HepG2 (cell line): Measurements from ENCODE around the gene ZFYVE28.
A peak's percentile ranks its signal among the peaks of the same experiment; 100 is the strongest.
"Not testable (repeated sequence)": the region's sequence is repeated elsewhere in the genome, so short reads cannot be mapped to it uniquely, and the experiment has no call there.

Experiments
- CHD4 ChIP-seq: fragments of 200-600 bp; sonication (generic); IDR thresholded peaks from 2 replicates; pipeline ENCODE4 v1.7.0; 2017; ENCODE audit warnings: mild to moderate bottlenecking, low read length, borderline replicate concordance
- FOXJ3 ChIP-seq: sonication (generic); formaldehyde crosslinking; IDR thresholded peaks from 2 replicates; pipeline ENCODE4 v1.4.0; 2020; ENCODE audit warnings: missing genetic modification reagents, mild to moderate bottlenecking, borderline replicate concordance
- MXI1 ChIP-seq: IDR thresholded peaks from 3 replicates; pipeline ENCODE4 v1.6.1; 2012; ENCODE audit warnings: low read depth, low read length, inconsistent platforms, borderline replicate concordance
- ZNF510 ChIP-seq: sonication (generic); formaldehyde crosslinking; IDR thresholded peaks from 2 replicates; pipeline ENCODE4 v1.4.0; 2020; ENCODE audit warnings: low read depth, mild to moderate bottlenecking, missing genetic modification reagents
- TF ChIP-seq, protein P1 (sequence below): sonication (generic); formaldehyde crosslinking; IDR thresholded peaks from 2 replicates; pipeline ENCODE4 v1.4.0; 2020; ENCODE audit warnings: missing genetic modification reagents, borderline replicate concordance
- TF ChIP-seq, protein P2 (sequence below): sonication (generic); formaldehyde crosslinking; IDR thresholded peaks from 2 replicates; pipeline ENCODE4 v1.5.0; 2020; ENCODE audit warnings: mild to moderate bottlenecking, missing genetic modification reagents, moderate library complexity

DNA sequence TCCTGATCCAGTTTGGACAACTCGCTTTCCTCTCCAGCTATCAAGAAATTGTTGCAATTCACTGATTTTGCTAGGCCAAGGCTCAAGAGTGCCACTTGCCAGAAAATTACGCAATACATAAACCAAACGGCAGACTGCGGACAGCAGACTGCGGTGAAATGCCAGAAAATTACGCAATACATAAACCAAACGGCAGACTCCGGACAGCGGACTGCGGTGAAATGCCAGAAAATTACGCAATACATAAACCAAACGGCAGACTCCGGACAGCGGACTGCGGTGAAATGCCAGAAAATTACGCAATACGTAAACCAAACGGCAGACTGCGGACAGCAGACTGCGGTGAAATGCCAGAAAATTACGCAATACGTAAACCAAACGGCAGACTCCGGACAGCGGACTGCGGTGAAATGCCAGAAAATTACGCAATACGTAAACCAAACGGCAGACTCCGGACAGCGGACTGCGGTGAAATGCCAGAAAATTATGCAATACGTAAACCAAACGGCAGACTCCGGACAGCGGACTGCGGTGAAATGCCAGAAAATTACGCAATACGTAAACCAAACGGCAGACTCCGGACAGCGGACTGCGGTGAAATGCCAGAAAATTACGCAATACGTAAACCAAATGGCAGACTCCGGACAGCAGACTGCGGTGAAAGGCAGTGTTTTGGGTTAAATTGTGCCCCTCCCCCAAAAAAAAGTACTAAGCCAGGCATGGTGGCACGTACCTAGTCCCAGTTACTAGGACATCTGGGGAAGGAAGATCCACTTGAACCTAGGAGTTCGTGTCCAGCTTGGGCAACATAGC is 11.7 kb upstream of the ZFYVE28 start:
- TF ChIP-seq MXI1; CHD4; ZNF510 (CRISPR knock-in tag): not testable (repeated sequence)
- TF ChIP-seq, protein P1, sequence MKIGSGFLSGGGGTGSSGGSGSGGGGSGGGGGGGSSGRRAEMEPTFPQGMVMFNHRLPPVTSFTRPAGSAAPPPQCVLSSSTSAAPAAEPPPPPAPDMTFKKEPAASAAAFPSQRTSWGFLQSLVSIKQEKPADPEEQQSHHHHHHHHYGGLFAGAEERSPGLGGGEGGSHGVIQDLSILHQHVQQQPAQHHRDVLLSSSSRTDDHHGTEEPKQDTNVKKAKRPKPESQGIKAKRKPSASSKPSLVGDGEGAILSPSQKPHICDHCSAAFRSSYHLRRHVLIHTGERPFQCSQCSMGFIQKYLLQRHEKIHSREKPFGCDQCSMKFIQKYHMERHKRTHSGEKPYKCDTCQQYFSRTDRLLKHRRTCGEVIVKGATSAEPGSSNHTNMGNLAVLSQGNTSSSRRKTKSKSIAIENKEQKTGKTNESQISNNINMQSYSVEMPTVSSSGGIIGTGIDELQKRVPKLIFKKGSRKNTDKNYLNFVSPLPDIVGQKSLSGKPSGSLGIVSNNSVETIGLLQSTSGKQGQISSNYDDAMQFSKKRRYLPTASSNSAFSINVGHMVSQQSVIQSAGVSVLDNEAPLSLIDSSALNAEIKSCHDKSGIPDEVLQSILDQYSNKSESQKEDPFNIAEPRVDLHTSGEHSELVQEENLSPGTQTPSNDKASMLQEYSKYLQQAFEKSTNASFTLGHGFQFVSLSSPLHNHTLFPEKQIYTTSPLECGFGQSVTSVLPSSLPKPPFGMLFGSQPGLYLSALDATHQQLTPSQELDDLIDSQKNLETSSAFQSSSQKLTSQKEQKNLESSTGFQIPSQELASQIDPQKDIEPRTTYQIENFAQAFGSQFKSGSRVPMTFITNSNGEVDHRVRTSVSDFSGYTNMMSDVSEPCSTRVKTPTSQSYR (CRISPR knock-in tag) = peak; percentile 20; the same call in 1 of the 2 replicates
- TF ChIP-seq, protein P2, sequence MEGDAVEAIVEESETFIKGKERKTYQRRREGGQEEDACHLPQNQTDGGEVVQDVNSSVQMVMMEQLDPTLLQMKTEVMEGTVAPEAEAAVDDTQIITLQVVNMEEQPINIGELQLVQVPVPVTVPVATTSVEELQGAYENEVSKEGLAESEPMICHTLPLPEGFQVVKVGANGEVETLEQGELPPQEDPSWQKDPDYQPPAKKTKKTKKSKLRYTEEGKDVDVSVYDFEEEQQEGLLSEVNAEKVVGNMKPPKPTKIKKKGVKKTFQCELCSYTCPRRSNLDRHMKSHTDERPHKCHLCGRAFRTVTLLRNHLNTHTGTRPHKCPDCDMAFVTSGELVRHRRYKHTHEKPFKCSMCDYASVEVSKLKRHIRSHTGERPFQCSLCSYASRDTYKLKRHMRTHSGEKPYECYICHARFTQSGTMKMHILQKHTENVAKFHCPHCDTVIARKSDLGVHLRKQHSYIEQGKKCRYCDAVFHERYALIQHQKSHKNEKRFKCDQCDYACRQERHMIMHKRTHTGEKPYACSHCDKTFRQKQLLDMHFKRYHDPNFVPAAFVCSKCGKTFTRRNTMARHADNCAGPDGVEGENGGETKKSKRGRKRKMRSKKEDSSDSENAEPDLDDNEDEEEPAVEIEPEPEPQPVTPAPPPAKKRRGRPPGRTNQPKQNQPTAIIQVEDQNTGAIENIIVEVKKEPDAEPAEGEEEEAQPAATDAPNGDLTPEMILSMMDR = not testable (repeated sequence)
- TF ChIP-seq FOXJ3 (CRISPR knock-in tag) = peak; percentile 71; the same call in 1 of the 2 replicates
